PC-9 (cell line): ENCODE data around the gene ADRA2B.

Experiments
- EZH2 ChIP-seq: fragments of 200-600 bp; sonication (generic); IDR thresholded peaks from 2 replicates; pipeline ENCODE4 v1.8.0; 2017; ENCODE audit warnings: antibody characterized with exemption, low read depth
- TF ChIP-seq, protein P1 (sequence below): fragments of 200-600 bp; sonication (generic); conservative IDR thresholded peaks from 2 replicates; pipeline ENCODE4 v1.6.1; 2017; ENCODE audit warnings: mixed run types, antibody characterized with exemption, mild to moderate bottlenecking, moderate library complexity

DNA sequence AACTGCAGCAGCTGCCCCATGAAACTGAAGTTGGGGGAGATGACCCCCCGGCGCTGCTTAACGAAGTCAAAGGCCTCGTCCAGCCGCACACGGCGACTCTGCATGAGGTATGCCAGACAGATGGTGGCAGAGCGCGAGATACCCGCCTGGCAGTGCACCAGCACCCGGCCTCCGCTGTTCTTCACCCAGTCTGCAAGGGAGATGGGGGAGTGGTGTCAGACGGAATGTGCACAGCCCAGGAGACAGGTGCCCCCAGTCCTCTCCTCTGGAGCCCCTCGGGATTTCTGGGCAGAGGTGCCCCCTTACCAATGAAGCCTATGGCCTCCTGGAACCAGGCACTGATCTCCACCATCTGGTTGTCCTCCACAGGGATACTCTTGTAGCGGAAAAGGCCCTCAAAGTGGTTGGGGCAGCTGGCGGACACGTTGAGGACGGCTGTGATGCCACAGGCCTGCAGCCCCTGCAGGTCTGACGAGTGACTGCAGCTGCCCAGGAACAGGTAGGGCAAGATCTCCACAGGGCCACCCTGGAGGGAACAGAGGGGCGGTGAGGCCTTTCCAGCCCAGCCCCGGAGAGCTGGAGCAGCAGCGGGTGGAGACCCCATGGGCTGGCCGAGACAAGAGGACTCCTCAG lies 27.6 kb upstream of the ADRA2B start:
- TF ChIP-seq, protein P1, sequence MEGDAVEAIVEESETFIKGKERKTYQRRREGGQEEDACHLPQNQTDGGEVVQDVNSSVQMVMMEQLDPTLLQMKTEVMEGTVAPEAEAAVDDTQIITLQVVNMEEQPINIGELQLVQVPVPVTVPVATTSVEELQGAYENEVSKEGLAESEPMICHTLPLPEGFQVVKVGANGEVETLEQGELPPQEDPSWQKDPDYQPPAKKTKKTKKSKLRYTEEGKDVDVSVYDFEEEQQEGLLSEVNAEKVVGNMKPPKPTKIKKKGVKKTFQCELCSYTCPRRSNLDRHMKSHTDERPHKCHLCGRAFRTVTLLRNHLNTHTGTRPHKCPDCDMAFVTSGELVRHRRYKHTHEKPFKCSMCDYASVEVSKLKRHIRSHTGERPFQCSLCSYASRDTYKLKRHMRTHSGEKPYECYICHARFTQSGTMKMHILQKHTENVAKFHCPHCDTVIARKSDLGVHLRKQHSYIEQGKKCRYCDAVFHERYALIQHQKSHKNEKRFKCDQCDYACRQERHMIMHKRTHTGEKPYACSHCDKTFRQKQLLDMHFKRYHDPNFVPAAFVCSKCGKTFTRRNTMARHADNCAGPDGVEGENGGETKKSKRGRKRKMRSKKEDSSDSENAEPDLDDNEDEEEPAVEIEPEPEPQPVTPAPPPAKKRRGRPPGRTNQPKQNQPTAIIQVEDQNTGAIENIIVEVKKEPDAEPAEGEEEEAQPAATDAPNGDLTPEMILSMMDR = peak; percentile 67; the same call in 1 of the 2 replicates
- no peak for TF ChIP-seq EZH2
